Measurements from ENCODE around the gene IGFBP3.

GRCh38 chr7:45891462-45892402, 29.3 kb downstream of the IGFBP3 start:
- TF ChIP-seq ZNF274 (IDR thresholded peaks at IDR 0.05; ENCODE audit: low read depth, low read length) = no peak
- TF ChIP-seq YY1 (IDR thresholded peaks at IDR 0.05; ENCODE audit: insufficient read depth, insufficient read length) = no peak

All from NT2/D1 (cell line).